ENCODE data around the gene PTGER2.

DNA sequence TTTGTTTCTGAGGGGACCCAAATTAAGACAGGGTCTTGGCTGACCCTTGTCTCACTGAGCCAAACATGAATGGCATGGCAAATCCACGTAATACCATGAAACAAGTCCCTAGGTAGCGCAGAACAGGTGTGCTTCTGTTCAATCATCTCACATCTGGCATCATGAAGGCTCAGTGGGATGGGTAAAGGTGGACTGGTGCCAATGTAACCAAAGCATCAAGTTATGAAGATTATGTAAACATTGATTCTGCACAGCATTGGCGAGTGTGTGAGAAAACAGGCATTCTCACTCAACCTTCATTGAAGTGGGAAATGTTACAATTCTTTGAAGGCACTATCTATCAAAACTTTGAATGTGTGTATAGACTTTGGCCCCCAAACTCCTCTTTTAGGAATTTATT is 41.9 kb downstream of the PTGER2 start:
- no peak for TF ChIP-seq ZFX (IDR thresholded peaks at IDR 0.05; ENCODE audit: borderline replicate concordance)
- TF ChIP-seq, protein P1, sequence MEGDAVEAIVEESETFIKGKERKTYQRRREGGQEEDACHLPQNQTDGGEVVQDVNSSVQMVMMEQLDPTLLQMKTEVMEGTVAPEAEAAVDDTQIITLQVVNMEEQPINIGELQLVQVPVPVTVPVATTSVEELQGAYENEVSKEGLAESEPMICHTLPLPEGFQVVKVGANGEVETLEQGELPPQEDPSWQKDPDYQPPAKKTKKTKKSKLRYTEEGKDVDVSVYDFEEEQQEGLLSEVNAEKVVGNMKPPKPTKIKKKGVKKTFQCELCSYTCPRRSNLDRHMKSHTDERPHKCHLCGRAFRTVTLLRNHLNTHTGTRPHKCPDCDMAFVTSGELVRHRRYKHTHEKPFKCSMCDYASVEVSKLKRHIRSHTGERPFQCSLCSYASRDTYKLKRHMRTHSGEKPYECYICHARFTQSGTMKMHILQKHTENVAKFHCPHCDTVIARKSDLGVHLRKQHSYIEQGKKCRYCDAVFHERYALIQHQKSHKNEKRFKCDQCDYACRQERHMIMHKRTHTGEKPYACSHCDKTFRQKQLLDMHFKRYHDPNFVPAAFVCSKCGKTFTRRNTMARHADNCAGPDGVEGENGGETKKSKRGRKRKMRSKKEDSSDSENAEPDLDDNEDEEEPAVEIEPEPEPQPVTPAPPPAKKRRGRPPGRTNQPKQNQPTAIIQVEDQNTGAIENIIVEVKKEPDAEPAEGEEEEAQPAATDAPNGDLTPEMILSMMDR (IDR thresholded peaks at IDR 0.05): no peak
